B cell (primary cell): ENCODE data around the gene UBE2F. TPM values are rescaled to one million over a fixed set of nuclear protein-coding genes. Genes with fewer than 3 reads are reported as not detected.

ENCODE experiments used
- ATAC-seq: fragments of 200-7000 bp; cut with Tn5 transposase; one replicate; pipeline ENCODE4 v1.10.0; 2021; ENCODE audit warnings: low read depth, mild to moderate bottlenecking, moderate number of reproducible peaks, moderate library complexity
- CTCF ChIA-PET: fragments of 350-600 bp; sonication (Branson Sonifier 250); formaldehyde crosslinking; loops from one replicate; lab custom pipeline; 2021; ENCODE audit warnings: antibody characterized with exemption, inconsistent platforms; lab: Charles Lee
- POLR2A ChIA-PET: fragments of 350-600 bp; sonication (Branson Sonifier 250); formaldehyde crosslinking; loops from one replicate; lab custom pipeline; 2021; ENCODE audit warnings: antibody characterized with exemption; lab: Charles Lee
- DNase-seq: peaks from one replicate; pipeline ENCODE4 v3.0.0; 2013
- H2AFZ ChIP-seq: 2 replicates; pipeline ENCODE4 v1.6.1; 2012; ENCODE audit warnings: mild to moderate bottlenecking, low read depth, low read length; ENCODE audit not compliant: insufficient read depth, poor library complexity, severe bottlenecking
- H3K27ac ChIP-seq, 2 donors: 1 replicate in 1 of 2; 2 replicates in 1 of 2; pipeline ENCODE4 v1.5.1; 2012 to 2013; ENCODE audit warnings: low read length in 2 of 2, mild to moderate bottlenecking in 2 of 2, moderate library complexity in 1 of 2
- H3K27me3 ChIP-seq, 4 experiments: fragments of 200-600 bp in 1 of 4; sonication (generic) in 1 of 4; replicated peaks in 1 of 4; 1 replicate in 2 of 4; 2 replicates in 2 of 4; pipeline versions ENCODE4 v1.6.1 to v1.7.0; 2013 to 2016; ENCODE audit warnings: low read length in 3 of 4, mild to moderate bottlenecking in 2 of 4, mixed read lengths in 1 of 4, moderate library complexity in 1 of 4; ENCODE audit not compliant: insufficient read depth in 4 of 4, control insufficient read depth in 3 of 4; ENCODE audit errors: control extremely low read depth in 1 of 4
- H3K36me3 ChIP-seq, 2 experiments: replicated peaks in 1 of 2; 1 replicate in 1 of 2; 2 replicates in 1 of 2; pipeline versions ENCODE4 v1.6.1 to v1.7.1; 2013; ENCODE audit warnings: low read length in 1 of 2; ENCODE audit not compliant: insufficient read depth in 2 of 2, control insufficient read depth in 1 of 2; ENCODE audit errors: control extremely low read depth in 1 of 2, extremely low read depth in 1 of 2
- H3K4me1 ChIP-seq, 2 donors: fragments of 200-600 bp in 1 of 2; sonication (generic) in 1 of 2; 1 replicate in 1 of 2; 2 replicates in 1 of 2; pipeline versions ENCODE4 v1.5.1 to v1.6.1; 2013 to 2017; ENCODE audit warnings: low read length in 2 of 2; ENCODE audit not compliant: control insufficient read depth in 2 of 2, insufficient read depth in 2 of 2
- H3K4me2 ChIP-seq: replicated peaks from 2 replicates; pipeline ENCODE3; 2012; ENCODE audit warnings: mild to moderate bottlenecking, low read depth, low read length; ENCODE audit not compliant: poor library complexity, severe bottlenecking
- H3K4me3 ChIP-seq, 5 experiments: fragments of 200-600 bp in 1 of 5; sonication (generic) in 1 of 5; 1 replicate in 3 of 5; 2 replicates in 2 of 5; pipeline versions ENCODE4 v1.5.1 to v1.7.0; 2011 to 2016; ENCODE audit warnings: low read length in 4 of 5, mild to moderate bottlenecking in 4 of 5, low read depth in 2 of 5, control low read depth in 1 of 5, moderate library complexity in 1 of 5; ENCODE audit not compliant: insufficient read depth in 1 of 5; ENCODE audit errors: control extremely low read depth in 1 of 5, extremely low read depth in 1 of 5
- H3K79me2 ChIP-seq: fragments of 200-600 bp; sonication (generic); one replicate; pipeline ENCODE4 v1.6.0; 2016; ENCODE audit warnings: low read length; ENCODE audit not compliant: control insufficient read depth, insufficient read depth
- H3K9ac ChIP-seq: fragments of 200-600 bp; sonication (generic); 2 replicates; pipeline ENCODE4 v1.6.1; 2017; ENCODE audit warnings: mild to moderate bottlenecking, low read length, moderate library complexity
- H3K9me3 ChIP-seq, 3 donors: one replicate each; pipeline versions ENCODE4 v1.6.1 to v1.7.1; 2013; ENCODE audit warnings: low read length in 2 of 3; ENCODE audit not compliant: control insufficient read depth in 2 of 3, insufficient read depth in 1 of 3; ENCODE audit errors: control extremely low read depth in 1 of 3
- H4K20me1 ChIP-seq: 2 replicates; pipeline ENCODE4 v1.6.0; 2012; ENCODE audit warnings: mild to moderate bottlenecking, low read length; ENCODE audit not compliant: insufficient read depth, control insufficient read depth, poor library complexity, severe bottlenecking
- H3K27ac Mint-ChIP-seq: one replicate; pipeline ENCODE4 v1.8.0; 2021; ENCODE audit warnings: mixed read lengths
- H3K27me3 Mint-ChIP-seq: one replicate; pipeline ENCODE4 v1.8.0; 2021; ENCODE audit warnings: mixed read lengths
- H3K4me1 Mint-ChIP-seq: one replicate; pipeline ENCODE4 v1.8.0; 2021; ENCODE audit warnings: mixed read lengths
- H3K4me3 Mint-ChIP-seq: one replicate; pipeline ENCODE4 v1.8.0; 2021; ENCODE audit warnings: mixed read lengths
- H3K9me3 Mint-ChIP-seq: one replicate; pipeline ENCODE4 v1.8.0; 2022; ENCODE audit warnings: mixed read lengths; ENCODE audit not compliant: insufficient read depth
- EZH2 ChIP-seq: IDR thresholded peaks from 2 replicates; pipeline ENCODE4 v1.6.1; 2012; ENCODE audit warnings: borderline replicate concordance, low read depth, mild to moderate bottlenecking, moderate library complexity, low read length; ENCODE audit not compliant: insufficient read depth, poor library complexity, severe bottlenecking
- WGBS: methylation state at CpG from one replicate; pipeline ENCODE4 v1.1.5; 2013; ENCODE audit warnings: missing lambda C conversion rate; ENCODE audit not compliant: insufficient coverage; 5-methylcytosine and 5-hydroxymethylcytosine counted together
- intact Hi-C: fragments of 100-400 bp; cut with micrococcal nuclease; formaldehyde crosslinking; loops from one replicate; pipeline ENCODE4 v1.10.0; 2022
- polyA plus RNA-seq: library from polyadenylated mRNA; depleted of rRNA; stranded (reverse); fragments of >200 nt; gene quantifications from 2 replicates; pipeline ENCODE4 v1.2.3, GENCODE V29; 2012
- total RNA-seq, 2 donors: library from RNA; stranded (reverse); fragments of 120-200 nt in 1 of 2; gene quantifications; 1 replicate in 1 of 2; 2 replicates in 1 of 2; pipeline versions ENCODE4 v1.2.3 to v1.2.4, GENCODE V29; 2013 to 2022
- TF ChIP-seq, protein P1 (sequence below): fragments of 200-600 bp; IDR thresholded peaks from one replicate; pipeline ENCODE4 v1.8.0; 2022; ENCODE audit warnings: antibody characterized with exemption, mild to moderate bottlenecking

The UBE2F gene
- total and polyA plus RNA-seq, 2 donors (not counting 1 experiment from before 2014, with no cell fraction given) = 22.5 to 57.6 TPM

DNA sequence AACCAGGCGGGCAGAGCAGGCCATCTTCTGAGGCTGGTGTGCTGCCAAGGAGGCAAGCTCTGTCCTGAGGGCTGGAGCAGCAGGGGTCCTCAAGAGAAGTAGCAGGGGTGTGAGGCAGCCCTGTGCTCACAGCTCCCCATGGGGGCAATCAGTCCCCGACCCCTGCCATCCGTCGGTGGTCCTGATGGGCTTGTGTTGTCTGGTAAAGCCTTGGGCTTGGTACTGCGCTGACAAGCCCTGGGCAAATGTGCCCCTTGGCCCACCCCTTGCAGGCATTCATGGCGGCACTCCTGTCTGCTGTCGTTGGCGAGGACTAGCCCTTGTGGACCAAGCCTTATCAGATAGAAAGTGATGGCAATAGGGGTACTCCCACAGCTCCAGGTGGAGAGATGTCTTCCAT is 71.4 kb downstream of the UBE2F start:
- 98% methylated on average over 5 of the region's 8 CpGs for WGBS
- ATAC-seq (no peak), DNase-seq (no peak)
- Histone ChIP-seq H3K27ac (no peak overlapping the region), H3K9ac (no peak overlapping the region), H3K9me3 (no peaks in the 10 kb centered on the region), H3K36me3 (peaks cover 14 to 45% of the 10 kb centered on the region in 2 experiments), H4K20me1 (no peaks in the 10 kb centered on the region), H3K4me2 (no peak overlapping the region), H3K27me3 (no peaks in the 10 kb centered on the region), H3K4me1 (no peaks in the 10 kb centered on the region), H2AFZ (no peak overlapping the region), H3K4me3 (no peak overlapping the region), H3K79me2 (no peaks in the 10 kb centered on the region)
- Mint-ChIP-seq H3K4me1 (no peaks in the 10 kb centered on the region), H3K27ac (no peak overlapping the region), H3K27me3 (no peaks in the 10 kb centered on the region), H3K9me3 (no peaks in the 10 kb centered on the region), H3K4me3 (no peak overlapping the region)
- CTCF ChIA-PET = no interaction called here
- TF ChIP-seq, protein P1, sequence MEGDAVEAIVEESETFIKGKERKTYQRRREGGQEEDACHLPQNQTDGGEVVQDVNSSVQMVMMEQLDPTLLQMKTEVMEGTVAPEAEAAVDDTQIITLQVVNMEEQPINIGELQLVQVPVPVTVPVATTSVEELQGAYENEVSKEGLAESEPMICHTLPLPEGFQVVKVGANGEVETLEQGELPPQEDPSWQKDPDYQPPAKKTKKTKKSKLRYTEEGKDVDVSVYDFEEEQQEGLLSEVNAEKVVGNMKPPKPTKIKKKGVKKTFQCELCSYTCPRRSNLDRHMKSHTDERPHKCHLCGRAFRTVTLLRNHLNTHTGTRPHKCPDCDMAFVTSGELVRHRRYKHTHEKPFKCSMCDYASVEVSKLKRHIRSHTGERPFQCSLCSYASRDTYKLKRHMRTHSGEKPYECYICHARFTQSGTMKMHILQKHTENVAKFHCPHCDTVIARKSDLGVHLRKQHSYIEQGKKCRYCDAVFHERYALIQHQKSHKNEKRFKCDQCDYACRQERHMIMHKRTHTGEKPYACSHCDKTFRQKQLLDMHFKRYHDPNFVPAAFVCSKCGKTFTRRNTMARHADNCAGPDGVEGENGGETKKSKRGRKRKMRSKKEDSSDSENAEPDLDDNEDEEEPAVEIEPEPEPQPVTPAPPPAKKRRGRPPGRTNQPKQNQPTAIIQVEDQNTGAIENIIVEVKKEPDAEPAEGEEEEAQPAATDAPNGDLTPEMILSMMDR = no peak
- no peak for TF ChIP-seq EZH2
- intact Hi-C loops = no loop called here
- POLR2A ChIA-PET = no interaction called here

DNA sequence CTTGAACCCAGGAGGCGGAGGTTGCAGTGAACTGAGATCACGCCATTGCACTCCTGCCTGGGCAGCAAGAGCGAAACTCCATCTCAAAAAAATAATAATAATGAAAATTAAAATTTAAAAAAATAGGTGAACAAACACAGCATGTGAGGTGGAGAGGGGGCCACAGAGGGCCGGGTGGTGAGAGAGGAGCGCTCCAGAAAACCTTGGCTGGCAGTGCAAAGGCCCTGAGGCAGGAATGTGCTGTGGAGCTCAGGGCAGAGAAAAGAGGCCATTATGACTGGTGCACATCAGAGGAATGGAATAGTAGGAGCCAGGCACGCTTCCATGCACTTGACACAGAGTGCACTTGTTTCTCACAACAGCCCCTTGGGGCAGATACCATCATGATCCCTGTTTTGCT is 72.3 kb downstream of the UBE2F start:
- TF ChIP-seq EZH2 = no peak
- TF ChIP-seq, protein P1 = no peak
- peaks cover 16 to 44% of the 10 kb centered on the region in 2 experiments for H3K36me3 ChIP-seq
- intact Hi-C loops = no loop called here
- H3K27ac ChIP-seq = no peak overlapping the region
- H3K4me2 ChIP-seq = no peak overlapping the region
- no peak overlapping the region for H2AFZ ChIP-seq
- Mint-ChIP-seq H3K9me3 (no peaks in the 10 kb centered on the region), H3K4me3 (no peak overlapping the region), H3K4me1 (no peaks in the 10 kb centered on the region), H3K27ac (no peak overlapping the region), H3K27me3 (no peaks in the 10 kb centered on the region)
- WGBS = 63% methylated on average over 3 of the region's 6 CpGs
- H3K79me2 ChIP-seq = no peaks in the 10 kb centered on the region
- H3K9me3 ChIP-seq = no peaks in the 10 kb centered on the region
- H3K27me3 ChIP-seq = no peaks in the 10 kb centered on the region
- no peaks in the 10 kb centered on the region for H4K20me1 ChIP-seq
- no peaks in the 10 kb centered on the region for H3K4me1 ChIP-seq
- no peak overlapping the region for H3K9ac ChIP-seq
- POLR2A ChIA-PET = no interaction called here
- CTCF ChIA-PET = no interaction called here
- ATAC-seq = no peak
- no peak overlapping the region for H3K4me3 ChIP-seq
- DNase-seq = no peak
